Activated CD4-positive, alpha-beta T cell treated with anti-CD3 and anti-CD28 coated beads, Interleukin-2, Interleukin-6, amounts not matched to agents 100 ng/mL and 50 ng/mL, durations not matched to agents 16 hours and 8 hours (primary cell): ENCODE measurements around the gene EGF.
"Not testable (repeated sequence)": the region's sequence is repeated elsewhere in the genome, so short reads cannot be mapped to it uniquely, and the experiment has no call there.

Experiments used
- DNase-seq: peaks from one replicate; pipeline ENCODE4 v3.0.0-alpha.2; 2020

EGF gene

GRCh38 chr4:109912706-109913595, at the start of gene EGF:
Gene EGF, plus strand, starts transcription at chr4:109912883. Its CDS starts 453 bp downstream, at chr4:109913336.
- no peak for DNase-seq

- DNase-seq: no peak
These were observed 48.5 kb upstream of the EGF start for GRCh38 chr4:109864134-109864533.

GRCh38 chr4:109870061-109870460, 42.6 kb upstream of the EGF start:
- DNase-seq: no peak

- DNase-seq: no peak
These were observed 40.6 kb upstream of the EGF start for GRCh38 chr4:109872065-109872464.

GRCh38 chr4:109872950-109873656, 39.6 kb upstream of the EGF start:
- DNase-seq: no peak

GRCh38 chr4:109873791-109874514, 38.7 kb upstream of the EGF start:
- DNase-seq: no peak

GRCh38 chr4:109875106-109875505, 37.6 kb upstream of the EGF start:
- DNase-seq: no peak

- not testable (repeated sequence) for DNase-seq
These were observed 37.1 kb upstream of the EGF start for GRCh38 chr4:109875553-109875952.

GRCh38 chr4:109876634-109877265, 35.9 kb upstream of the EGF start:
- DNase-seq: no peak

GRCh38 chr4:109877400-109877799, 35.3 kb upstream of the EGF start:
- DNase-seq: no peak

GRCh38 chr4:109878355-109878754, 34.3 kb upstream of the EGF start:
- no peak for DNase-seq

GRCh38 chr4:109879081-109879480, 33.6 kb upstream of the EGF start:
- no peak for DNase-seq

GRCh38 chr4:109879636-109880314, 32.9 kb upstream of the EGF start:
- DNase-seq: no peak

- no peak for DNase-seq
These were observed 26.4 kb upstream of the EGF start for GRCh38 chr4:109886303-109886702.

GRCh38 chr4:109887071-109887470, 25.6 kb upstream of the EGF start:
- no peak for DNase-seq

GRCh38 chr4:109890076-109890475, 22.6 kb upstream of the EGF start:
- no peak for DNase-seq

GRCh38 chr4:109902559-109903251, 10.0 kb upstream of the EGF start:
- no peak for DNase-seq

GRCh38 chr4:109908731-109909130, 4.0 kb upstream of the EGF start:
- no peak for DNase-seq

- no peak for DNase-seq
These were observed 2.4 kb upstream of the EGF start for GRCh38 chr4:109910256-109910655.

- no peak for DNase-seq
These were observed 1.0 kb downstream of the EGF start for GRCh38 chr4:109913596-109914241.

GRCh38 chr4:109914322-109914721, 1.6 kb downstream of the EGF start:
- DNase-seq: no peak
